Effector memory CD4-positive, alpha-beta T cell (primary cell): Measurements from ENCODE around the gene CYB5D1.
A peak's percentile ranks its signal among the peaks of the same experiment; 100 is the strongest.

ENCODE experiments used
- DNase-seq, 3 donors: peaks; one replicate each; pipeline ENCODE4 v3.0.0-alpha.2; 2020
- H3K27ac ChIP-seq: 2 replicates; pipeline ENCODE4 v1.7.0; 2013; ENCODE audit warnings: mild to moderate bottlenecking, low read length, moderate library complexity; ENCODE audit not compliant: insufficient read depth, poor library complexity, severe bottlenecking
- H3K27me3 ChIP-seq: replicated peaks from 2 replicates; pipeline ENCODE4 v1.7.0; 2013; ENCODE audit warnings: mild to moderate bottlenecking, low read length; ENCODE audit not compliant: insufficient read depth, control insufficient read depth, poor library complexity, severe bottlenecking
- H3K36me3 ChIP-seq: 2 replicates; pipeline ENCODE4 v1.7.0; 2013; ENCODE audit warnings: mild to moderate bottlenecking, low read length, moderate library complexity; ENCODE audit not compliant: control insufficient read depth, insufficient read depth
- H3K4me1 ChIP-seq: 2 replicates; pipeline ENCODE4 v1.7.0; 2013; ENCODE audit warnings: low read length, mild to moderate bottlenecking; ENCODE audit not compliant: control insufficient read depth, insufficient read depth, poor library complexity, severe bottlenecking
- H3K4me3 ChIP-seq: 2 replicates; pipeline ENCODE4 v1.7.0; 2013; ENCODE audit warnings: low read length, low read depth, mild to moderate bottlenecking; ENCODE audit not compliant: insufficient read depth, poor library complexity, severe bottlenecking
- H3K9me3 ChIP-seq: 2 replicates; pipeline ENCODE4 v1.7.0; 2013; ENCODE audit warnings: mild to moderate bottlenecking, low read length, moderate library complexity; ENCODE audit not compliant: control insufficient read depth

CYB5D1 gene

GRCh38 chr17:7886227-7887037, 28.6 kb downstream of the CYB5D1 start:
- H3K4me1 ChIP-seq: peaks cover 20% of the 10 kb centered on the region
- H3K9me3 ChIP-seq: no peaks in the 10 kb centered on the region
- no peaks in the 10 kb centered on the region for H3K27me3 ChIP-seq

GRCh38 chr17:7887038-7887481, 29.3 kb downstream of the CYB5D1 start:
- Histone ChIP-seq H3K9me3 (no peaks in the 10 kb centered on the region), H3K27me3 (no peaks in the 10 kb centered on the region), H3K4me1 (peaks cover 20% of the 10 kb centered on the region), H3K36me3 (peaks cover 12% of the 10 kb centered on the region), H3K27ac (peak overlapping the region; percentile 87), H3K4me3 (peak overlapping the region; percentile 79)
- no peak for DNase-seq

More at GRCh38 chr17:7886227-7887037, 28.6 kb downstream of the CYB5D1 start:
- Histone ChIP-seq H3K4me3 (peak overlapping the region; percentile 79), H3K27ac (peak overlapping the region; percentile 87), H3K36me3 (peaks cover 12% of the 10 kb centered on the region)
- peak; percentile 61 to 71 (median 66) for DNase-seq

GRCh38 chr17:7887482-7888183, 29.8 kb downstream of the CYB5D1 start:
- DNase-seq: peak; percentile 74 to 84 (median 84)
- H3K36me3 ChIP-seq: peaks cover 12% of the 10 kb centered on the region
- H3K9me3 ChIP-seq: no peaks in the 10 kb centered on the region
- peak overlapping the region; percentile 79 for H3K4me3 ChIP-seq
- H3K27me3 ChIP-seq: no peaks in the 10 kb centered on the region
- H3K4me1 ChIP-seq: peaks cover 20% of the 10 kb centered on the region
- peak overlapping the region; percentile 87 for H3K27ac ChIP-seq

GRCh38 chr17:7888184-7888920, 30.5 kb downstream of the CYB5D1 start, which contains the start of gene CHD3:
TSS of gene CHD3 (plus strand) at chr17:7888789. CDS start at chr17:7889001, 212 bp downstream.
- H3K27me3 ChIP-seq: no peaks in the 10 kb centered on the region
- peak within 1 kb of the TSS; percentile 79 for H3K4me3 ChIP-seq
- H3K36me3 ChIP-seq: peaks cover 16% of the 10 kb centered on the region
- H3K9me3 ChIP-seq: no peaks in the 10 kb centered on the region
- peaks cover 20% of the 10 kb centered on the region for H3K4me1 ChIP-seq
- H3K27ac ChIP-seq: peak within 1 kb of the TSS; percentile 87
- DNase-seq: peak in 2 of 3 donors; percentile 16 to 17

GRCh38 chr17:7889166-7889955, 31.6 kb downstream of the CYB5D1 start:
- H3K27me3 ChIP-seq: no peaks in the 10 kb centered on the region
- H3K4me1 ChIP-seq: peaks cover 20% of the 10 kb centered on the region
- peak overlapping the region; percentile 87 for H3K27ac ChIP-seq
- DNase-seq: peak in 1 of 3 donors; percentile 35
- peaks cover 26% of the 10 kb centered on the region for H3K36me3 ChIP-seq
- no peaks in the 10 kb centered on the region for H3K9me3 ChIP-seq
- H3K4me3 ChIP-seq: no peak overlapping the region

- Histone ChIP-seq H3K4me1 (peaks cover 9% of the 10 kb centered on the region), H3K36me3 (peaks cover 56% of the 10 kb centered on the region), H3K4me3 (no peak overlapping the region), H3K9me3 (no peaks in the 10 kb centered on the region), H3K27ac (no peak overlapping the region), H3K27me3 (no peaks in the 10 kb centered on the region)
- DNase-seq: no peak
These were observed 35.5 kb downstream of the CYB5D1 start for GRCh38 chr17:7893187-7893880.

- no peak overlapping the region for H3K4me3 ChIP-seq
- peaks cover 65% of the 10 kb centered on the region for H3K36me3 ChIP-seq
- no peaks in the 10 kb centered on the region for H3K27me3 ChIP-seq
- H3K9me3 ChIP-seq: no peaks in the 10 kb centered on the region
- no peak overlapping the region for H3K27ac ChIP-seq
- no peak for DNase-seq
- H3K4me1 ChIP-seq: peaks cover 2% of the 10 kb centered on the region
These were observed 36.4 kb downstream of the CYB5D1 start for GRCh38 chr17:7894226-7894625.

GRCh38 chr17:7894866-7895265, 37.1 kb downstream of the CYB5D1 start:
- Histone ChIP-seq H3K4me3 (no peak overlapping the region), H3K27me3 (no peaks in the 10 kb centered on the region), H3K9me3 (no peaks in the 10 kb centered on the region), H3K4me1 (no peaks in the 10 kb centered on the region), H3K36me3 (peaks cover 72% of the 10 kb centered on the region), H3K27ac (no peak overlapping the region)
- DNase-seq: no peak

- no peaks in the 10 kb centered on the region for H3K4me1 ChIP-seq
- no peaks in the 10 kb centered on the region for H3K9me3 ChIP-seq
- H3K27me3 ChIP-seq: no peaks in the 10 kb centered on the region
- no peak overlapping the region for H3K27ac ChIP-seq
- no peak overlapping the region for H3K4me3 ChIP-seq
- H3K36me3 ChIP-seq: peaks cover 82% of the 10 kb centered on the region
- DNase-seq: no peak
These were observed 39.3 kb downstream of the CYB5D1 start for GRCh38 chr17:7897090-7897489.
